Activated naive CD8-positive, alpha-beta T cell treated with anti-CD3 and anti-CD28 coated beads, Interleukin-2, amount 10 ng/mL, durations not matched to agents 7 days and 5 days (primary cell): Measurements from ENCODE around the gene KRT84. TPM values are rescaled to one million over a fixed set of nuclear protein-coding genes. Genes with fewer than 3 reads are reported as not detected.

Experiments
- ATAC-seq: fragments of 150-1000 bp; cut with Tn5 transposase; one replicate; pipeline ENCODE4 v1.10.0; 2021; ENCODE audit warnings: low read depth, moderate library complexity
- POLR2A ChIA-PET: fragments of 350-600 bp; sonication (Branson Sonifier 250); formaldehyde crosslinking; loops from one replicate; lab custom pipeline; 2021; ENCODE audit warnings: antibody characterized with exemption; lab: Charles Lee
- DNase-seq: peaks from one replicate; pipeline ENCODE4 v3.0.0; 2021
- H3K27ac Mint-ChIP-seq: one replicate; pipeline ENCODE4 v1.8.0; 2022; ENCODE audit warnings: mild to moderate bottlenecking, mixed read lengths
- H3K27me3 Mint-ChIP-seq: one replicate; pipeline ENCODE4 v1.8.0; 2022; ENCODE audit warnings: mild to moderate bottlenecking, moderate library complexity, mixed read lengths
- H3K36me3 Mint-ChIP-seq: one replicate; pipeline ENCODE4 v1.8.0; 2021; ENCODE audit warnings: mild to moderate bottlenecking, mixed read lengths
- H3K4me1 Mint-ChIP-seq: one replicate; pipeline ENCODE4 v1.8.0; 2021; ENCODE audit warnings: mixed read lengths
- H3K4me3 Mint-ChIP-seq: one replicate; pipeline ENCODE4 v1.8.0; 2022; ENCODE audit warnings: mild to moderate bottlenecking, moderate library complexity, mixed read lengths
- H3K9me3 Mint-ChIP-seq: one replicate; pipeline ENCODE4 v1.8.0; 2021; ENCODE audit warnings: mixed read lengths
- total RNA-seq, 2 experiments: library from RNA; stranded (reverse); gene quantifications; one replicate each; pipeline ENCODE4 v1.2.3, GENCODE V29; 2021

Gene KRT84
- total RNA-seq, 2 experiments from 2014 or later: not detected

DNA sequence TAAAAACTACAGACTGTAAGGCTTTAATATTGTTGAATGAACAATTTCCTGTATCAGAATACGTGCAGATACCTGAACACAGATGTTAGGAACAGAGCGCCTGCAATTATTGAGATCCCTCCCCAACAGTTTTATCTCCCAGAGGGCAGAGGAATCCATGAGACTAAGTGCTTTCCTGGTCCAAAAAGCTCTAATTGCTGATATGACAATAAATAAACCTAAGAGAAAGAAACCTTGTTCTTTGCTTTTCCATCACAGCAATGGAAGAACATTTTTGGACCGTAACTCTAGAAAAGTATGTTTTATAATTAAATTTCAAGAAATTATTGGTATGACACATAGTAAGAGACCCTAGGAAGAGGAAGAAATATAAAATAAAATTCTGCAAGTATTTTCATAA is 51.3 kb downstream of the KRT84 start:
- peaks cover 3% of the 10 kb centered on the region for H3K9me3 Mint-ChIP-seq
- H3K4me1 Mint-ChIP-seq: peaks cover 6% of the 10 kb centered on the region
- DNase-seq (no peak), ATAC-seq (no peak)
- no peak overlapping the region for H3K4me3 Mint-ChIP-seq
- no peak overlapping the region for H3K27ac Mint-ChIP-seq
- POLR2A ChIA-PET: no interaction called here
- peaks cover 27% of the 10 kb centered on the region for H3K27me3 Mint-ChIP-seq
- peaks cover 3% of the 10 kb centered on the region for H3K36me3 Mint-ChIP-seq

DNA sequence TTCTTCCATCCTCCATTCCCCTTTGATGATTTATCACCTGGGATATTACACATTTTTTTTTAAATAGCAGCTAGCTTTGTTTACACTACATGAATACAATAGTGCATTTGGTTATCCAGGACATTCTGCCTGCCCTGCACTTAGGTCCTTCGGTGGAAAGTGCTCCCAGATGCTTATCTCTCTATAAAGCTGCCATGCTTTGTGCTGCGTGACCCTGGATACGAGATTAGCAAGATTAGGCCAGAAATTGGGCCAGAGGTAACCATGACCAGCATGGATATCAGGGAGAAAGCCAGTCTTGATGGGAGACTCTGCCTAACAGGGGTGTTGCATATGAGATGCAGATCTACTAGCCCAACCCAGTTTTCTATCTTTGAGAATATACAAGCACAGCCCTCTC is 52.1 kb downstream of the KRT84 start:
- Mint-ChIP-seq H3K27ac (no peak overlapping the region), H3K4me3 (no peak overlapping the region), H3K9me3 (peaks cover 3% of the 10 kb centered on the region), H3K4me1 (peaks cover 8% of the 10 kb centered on the region), H3K36me3 (peaks cover 3% of the 10 kb centered on the region), H3K27me3 (peaks cover 24% of the 10 kb centered on the region)
- no peak for DNase-seq
- no peak for ATAC-seq
- POLR2A ChIA-PET: no interaction called here

DNA sequence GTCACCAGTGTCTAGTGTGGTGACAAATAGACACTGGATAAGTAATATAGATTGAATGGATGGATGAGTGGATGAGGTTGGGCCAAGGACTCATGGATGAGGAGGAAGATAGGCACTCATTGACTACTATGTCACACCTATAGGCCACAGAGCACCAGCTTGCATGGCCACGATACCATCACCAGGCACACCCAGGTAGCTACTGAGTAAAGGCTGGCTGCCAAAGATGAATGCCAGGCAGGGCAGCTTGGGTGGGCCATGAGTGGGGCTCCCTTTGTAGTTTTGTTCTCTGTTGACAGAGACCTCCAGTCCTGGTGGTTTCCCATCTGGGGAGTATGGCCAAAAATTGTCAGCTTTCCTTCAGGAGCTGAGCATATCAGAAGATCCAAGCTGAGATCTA is 53.1 kb downstream of the KRT84 start:
- Mint-ChIP-seq H3K4me1 (peaks cover 14% of the 10 kb centered on the region), H3K9me3 (peaks cover 3% of the 10 kb centered on the region), H3K27ac (no peak overlapping the region), H3K4me3 (no peak overlapping the region), H3K36me3 (peaks cover 3% of the 10 kb centered on the region), H3K27me3 (peaks cover 24% of the 10 kb centered on the region)
- POLR2A ChIA-PET: no interaction called here
- no peak for ATAC-seq
- no peak for DNase-seq

DNA sequence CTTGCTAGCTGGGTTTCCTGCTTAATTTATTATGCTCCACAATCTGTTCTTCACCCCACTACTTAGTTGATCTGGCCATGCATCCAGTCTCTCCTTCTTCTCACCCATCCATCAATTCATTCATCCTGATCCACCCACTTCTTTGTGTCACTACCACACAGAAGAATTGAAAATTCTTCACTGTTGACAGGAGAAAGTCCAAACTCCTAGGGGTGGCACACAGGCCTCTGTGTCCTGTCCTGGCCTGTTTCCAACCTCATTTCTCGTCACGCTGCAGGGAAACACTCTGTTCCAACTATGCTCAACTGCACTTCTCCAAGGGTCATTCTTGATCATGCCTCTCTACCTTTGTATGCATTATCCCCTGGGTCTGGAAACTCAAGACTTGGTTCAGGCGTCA is 53.6 kb downstream of the KRT84 start:
- Mint-ChIP-seq H3K9me3 (peaks cover 3% of the 10 kb centered on the region), H3K4me1 (peaks cover 19% of the 10 kb centered on the region), H3K27ac (no peak overlapping the region), H3K27me3 (peaks cover 24% of the 10 kb centered on the region), H3K36me3 (peaks cover 3% of the 10 kb centered on the region), H3K4me3 (no peak overlapping the region)
- POLR2A ChIA-PET: no interaction called here
- no peak for DNase-seq
- no peak for ATAC-seq

DNA sequence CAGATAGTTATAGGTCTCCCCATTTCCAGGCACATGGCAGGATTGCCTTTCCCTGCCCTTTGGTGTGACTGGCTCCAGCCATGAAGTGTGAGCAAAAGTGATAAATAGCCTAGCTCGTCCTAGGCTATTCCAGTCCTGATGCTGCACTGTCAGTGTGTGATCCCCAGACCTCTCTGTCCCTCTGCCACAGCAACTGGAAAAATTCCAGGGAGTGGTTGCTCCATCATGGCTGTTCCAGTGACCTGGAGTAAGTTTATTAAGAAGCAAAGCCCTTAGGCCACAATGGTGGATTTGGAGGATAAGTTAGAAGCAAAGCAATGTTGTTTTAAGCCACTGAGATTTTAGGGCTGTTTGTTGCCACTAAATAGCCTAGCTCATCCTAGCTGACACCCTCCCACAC is 54.4 kb downstream of the KRT84 start:
- ATAC-seq: no peak
- Mint-ChIP-seq H3K27ac (no peak overlapping the region), H3K36me3 (no peaks in the 10 kb centered on the region), H3K27me3 (peaks cover 20% of the 10 kb centered on the region), H3K9me3 (no peaks in the 10 kb centered on the region), H3K4me1 (peaks cover 17% of the 10 kb centered on the region), H3K4me3 (no peak overlapping the region)
- DNase-seq: no peak
- POLR2A ChIA-PET: no interaction called here

DNA sequence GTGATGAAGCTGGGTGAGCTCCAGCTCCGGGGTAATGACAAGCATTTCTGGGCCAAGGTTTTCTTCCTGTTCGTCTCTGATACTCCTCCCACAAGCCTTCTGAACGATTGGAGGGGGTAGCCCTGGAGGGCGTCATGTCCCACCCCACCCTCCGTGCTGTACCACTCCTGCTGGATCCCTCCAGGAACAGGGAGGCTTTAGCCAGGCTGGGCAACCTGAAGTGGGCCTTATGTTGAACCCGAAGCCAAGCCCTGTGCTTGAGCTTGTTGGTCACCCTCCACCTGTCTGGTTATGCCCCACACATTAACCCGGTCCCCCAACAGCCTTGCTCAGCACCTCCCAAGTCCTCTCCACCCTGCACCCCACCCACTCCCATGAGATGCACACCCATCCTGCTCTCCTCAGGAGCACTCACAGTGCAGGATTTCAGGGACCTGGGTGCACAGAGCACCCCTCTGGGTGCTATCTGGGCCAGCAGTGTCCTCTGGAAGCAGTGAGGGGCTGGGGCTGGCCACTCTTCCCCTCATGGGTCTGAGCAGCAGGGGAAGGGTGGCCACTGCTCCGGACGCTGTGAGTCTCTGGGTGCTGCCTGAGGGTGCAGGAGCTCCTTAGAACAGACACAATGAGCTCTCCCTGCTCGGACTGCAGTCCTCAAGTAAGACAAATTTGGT is 57.5 kb downstream of the KRT84 start:
- no peak for ATAC-seq
- H3K27ac Mint-ChIP-seq: no peak overlapping the region
- POLR2A ChIA-PET: interaction anchor here (0.6 kb wide), 1 partner anchor 277 kb away, joined by 3 read pairs; the partner anchor contains the start of gene NR4A1
- H3K9me3 Mint-ChIP-seq: no peaks in the 10 kb centered on the region
- peaks cover 15% of the 10 kb centered on the region for H3K27me3 Mint-ChIP-seq
- no peak overlapping the region for H3K4me3 Mint-ChIP-seq
- DNase-seq: no peak
- H3K36me3 Mint-ChIP-seq: no peaks in the 10 kb centered on the region
- H3K4me1 Mint-ChIP-seq: peaks cover 17% of the 10 kb centered on the region

Other genes with a start within 250 kb of the KRT84 start
- not detected for gene KRT80, start 193.6 kb downstream of the KRT84 start, total RNA-seq
- 1 to 10 TPM; 8.5 to 8.9 TPM for gene KRT7, start 152.4 kb downstream of the KRT84 start, total RNA-seq
- gene KRT86, start 111.0 kb downstream of the KRT84 start, total RNA-seq: under 1 TPM in 1 of 2 experiments, not detected in 1; 0.14 TPM
- not detected for gene KRT81, start 94.1 kb downstream of the KRT84 start, total RNA-seq
- gene KRT83, start 64.3 kb downstream of the KRT84 start, total RNA-seq: not detected
- gene KRT85, start 18.2 kb downstream of the KRT84 start, total RNA-seq: not detected
- gene KRT82, start 20.7 kb upstream of the KRT84 start, total RNA-seq: not detected
- gene KRT75, start 48.7 kb upstream of the KRT84 start, total RNA-seq: not detected
- not detected for gene KRT6B, start 66.5 kb upstream of the KRT84 start, total RNA-seq
- gene KRT6C, start 88.2 kb upstream of the KRT84 start, total RNA-seq: not detected
- gene KRT6A, start 107.6 kb upstream of the KRT84 start, total RNA-seq: not detected
- gene KRT5, start 134.7 kb upstream of the KRT84 start, total RNA-seq: not detected
- not detected for gene KRT71, start 167.5 kb upstream of the KRT84 start, total RNA-seq
- not detected for gene KRT74, start 188.2 kb upstream of the KRT84 start, total RNA-seq
- under 1 TPM; 0.65 to 0.67 TPM for gene KRT72, start 215.8 kb upstream of the KRT84 start, total RNA-seq
- under 1 TPM; 0.42 to 0.60 TPM for gene KRT73, start 232.9 kb upstream of the KRT84 start, total RNA-seq